ENCODE measurements around the gene CAMKK2.
"Not testable (repeated sequence)": the region's sequence is repeated elsewhere in the genome, so short reads cannot be mapped to it uniquely, and the experiment has no call there.

DNA sequence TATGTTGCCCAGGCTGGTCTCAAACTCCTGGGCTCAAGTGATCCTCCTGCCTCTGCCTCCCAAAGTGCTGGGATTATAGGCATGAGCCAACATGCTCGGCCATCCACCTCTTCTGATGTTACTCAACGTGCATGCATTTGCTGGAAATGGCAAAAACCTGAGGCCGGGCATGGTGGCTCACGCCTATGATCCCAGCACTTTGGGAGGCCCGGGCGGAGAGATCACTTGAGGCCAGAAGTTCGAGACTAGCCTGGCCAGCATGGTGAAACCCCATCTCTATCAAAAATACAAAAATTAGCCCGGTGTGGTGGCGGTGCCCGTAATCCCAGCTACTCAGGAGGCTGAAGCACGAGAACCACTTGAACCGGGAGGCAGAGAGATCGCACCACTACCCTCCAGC, 1.9 kb upstream of the CAMKK2 start:
- TF ChIP-seq, protein P1, sequence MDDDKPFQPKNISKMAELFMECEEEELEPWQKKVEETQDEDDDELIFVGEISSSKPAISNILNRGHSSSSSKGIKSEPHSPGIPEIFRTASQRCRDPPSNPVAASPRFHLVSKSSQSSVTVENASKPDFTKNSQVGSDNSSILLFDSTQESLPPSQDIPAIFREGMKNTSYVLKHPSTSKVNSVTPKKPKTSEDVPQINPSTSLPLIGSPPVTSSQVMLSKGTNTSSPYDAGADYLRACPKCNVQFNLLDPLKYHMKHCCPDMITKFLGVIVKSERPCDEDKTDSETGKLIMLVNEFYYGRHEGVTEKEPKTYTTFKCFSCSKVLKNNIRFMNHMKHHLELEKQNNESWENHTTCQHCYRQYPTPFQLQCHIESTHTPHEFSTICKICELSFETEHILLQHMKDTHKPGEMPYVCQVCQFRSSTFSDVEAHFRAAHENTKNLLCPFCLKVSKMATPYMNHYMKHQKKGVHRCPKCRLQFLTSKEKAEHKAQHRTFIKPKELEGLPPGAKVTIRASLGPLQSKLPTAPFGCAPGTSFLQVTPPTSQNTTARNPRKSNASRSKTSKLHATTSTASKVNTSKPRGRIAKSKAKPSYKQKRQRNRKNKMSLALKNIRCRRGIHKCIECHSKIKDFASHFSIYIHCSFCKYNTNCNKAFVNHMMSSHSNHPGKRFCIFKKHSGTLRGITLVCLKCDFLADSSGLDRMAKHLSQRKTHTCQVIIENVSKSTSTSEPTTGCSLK (tag by site-specific recombination; IDR thresholded peaks at IDR 0.05), result not testable (repeated sequence)
- not testable (repeated sequence) for TF ChIP-seq ZNF184 (tag by site-specific recombination; IDR thresholded peaks at IDR 0.05); MYNN (tag by site-specific recombination; IDR thresholded peaks at IDR 0.05; ENCODE audit: borderline replicate concordance)
- TF ChIP-seq, protein P2, sequence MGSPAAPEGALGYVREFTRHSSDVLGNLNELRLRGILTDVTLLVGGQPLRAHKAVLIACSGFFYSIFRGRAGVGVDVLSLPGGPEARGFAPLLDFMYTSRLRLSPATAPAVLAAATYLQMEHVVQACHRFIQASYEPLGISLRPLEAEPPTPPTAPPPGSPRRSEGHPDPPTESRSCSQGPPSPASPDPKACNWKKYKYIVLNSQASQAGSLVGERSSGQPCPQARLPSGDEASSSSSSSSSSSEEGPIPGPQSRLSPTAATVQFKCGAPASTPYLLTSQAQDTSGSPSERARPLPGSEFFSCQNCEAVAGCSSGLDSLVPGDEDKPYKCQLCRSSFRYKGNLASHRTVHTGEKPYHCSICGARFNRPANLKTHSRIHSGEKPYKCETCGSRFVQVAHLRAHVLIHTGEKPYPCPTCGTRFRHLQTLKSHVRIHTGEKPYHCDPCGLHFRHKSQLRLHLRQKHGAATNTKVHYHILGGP (tag by site-specific recombination; IDR thresholded peaks at IDR 0.05), result not testable (repeated sequence)
- TF ChIP-seq, protein P3, sequence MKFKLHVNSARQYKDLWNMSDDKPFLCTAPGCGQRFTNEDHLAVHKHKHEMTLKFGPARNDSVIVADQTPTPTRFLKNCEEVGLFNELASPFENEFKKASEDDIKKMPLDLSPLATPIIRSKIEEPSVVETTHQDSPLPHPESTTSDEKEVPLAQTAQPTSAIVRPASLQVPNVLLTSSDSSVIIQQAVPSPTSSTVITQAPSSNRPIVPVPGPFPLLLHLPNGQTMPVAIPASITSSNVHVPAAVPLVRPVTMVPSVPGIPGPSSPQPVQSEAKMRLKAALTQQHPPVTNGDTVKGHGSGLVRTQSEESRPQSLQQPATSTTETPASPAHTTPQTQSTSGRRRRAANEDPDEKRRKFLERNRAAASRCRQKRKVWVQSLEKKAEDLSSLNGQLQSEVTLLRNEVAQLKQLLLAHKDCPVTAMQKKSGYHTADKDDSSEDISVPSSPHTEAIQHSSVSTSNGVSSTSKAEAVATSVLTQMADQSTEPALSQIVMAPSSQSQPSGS (tag by site-specific recombination; IDR thresholded peaks at IDR 0.05; ENCODE audit: low read depth), result not testable (repeated sequence)
- TF ChIP-seq, protein P4, sequence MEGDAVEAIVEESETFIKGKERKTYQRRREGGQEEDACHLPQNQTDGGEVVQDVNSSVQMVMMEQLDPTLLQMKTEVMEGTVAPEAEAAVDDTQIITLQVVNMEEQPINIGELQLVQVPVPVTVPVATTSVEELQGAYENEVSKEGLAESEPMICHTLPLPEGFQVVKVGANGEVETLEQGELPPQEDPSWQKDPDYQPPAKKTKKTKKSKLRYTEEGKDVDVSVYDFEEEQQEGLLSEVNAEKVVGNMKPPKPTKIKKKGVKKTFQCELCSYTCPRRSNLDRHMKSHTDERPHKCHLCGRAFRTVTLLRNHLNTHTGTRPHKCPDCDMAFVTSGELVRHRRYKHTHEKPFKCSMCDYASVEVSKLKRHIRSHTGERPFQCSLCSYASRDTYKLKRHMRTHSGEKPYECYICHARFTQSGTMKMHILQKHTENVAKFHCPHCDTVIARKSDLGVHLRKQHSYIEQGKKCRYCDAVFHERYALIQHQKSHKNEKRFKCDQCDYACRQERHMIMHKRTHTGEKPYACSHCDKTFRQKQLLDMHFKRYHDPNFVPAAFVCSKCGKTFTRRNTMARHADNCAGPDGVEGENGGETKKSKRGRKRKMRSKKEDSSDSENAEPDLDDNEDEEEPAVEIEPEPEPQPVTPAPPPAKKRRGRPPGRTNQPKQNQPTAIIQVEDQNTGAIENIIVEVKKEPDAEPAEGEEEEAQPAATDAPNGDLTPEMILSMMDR (tag by site-specific recombination; IDR thresholded peaks at IDR 0.05), result not testable (repeated sequence)
- TF ChIP-seq, protein P5, sequence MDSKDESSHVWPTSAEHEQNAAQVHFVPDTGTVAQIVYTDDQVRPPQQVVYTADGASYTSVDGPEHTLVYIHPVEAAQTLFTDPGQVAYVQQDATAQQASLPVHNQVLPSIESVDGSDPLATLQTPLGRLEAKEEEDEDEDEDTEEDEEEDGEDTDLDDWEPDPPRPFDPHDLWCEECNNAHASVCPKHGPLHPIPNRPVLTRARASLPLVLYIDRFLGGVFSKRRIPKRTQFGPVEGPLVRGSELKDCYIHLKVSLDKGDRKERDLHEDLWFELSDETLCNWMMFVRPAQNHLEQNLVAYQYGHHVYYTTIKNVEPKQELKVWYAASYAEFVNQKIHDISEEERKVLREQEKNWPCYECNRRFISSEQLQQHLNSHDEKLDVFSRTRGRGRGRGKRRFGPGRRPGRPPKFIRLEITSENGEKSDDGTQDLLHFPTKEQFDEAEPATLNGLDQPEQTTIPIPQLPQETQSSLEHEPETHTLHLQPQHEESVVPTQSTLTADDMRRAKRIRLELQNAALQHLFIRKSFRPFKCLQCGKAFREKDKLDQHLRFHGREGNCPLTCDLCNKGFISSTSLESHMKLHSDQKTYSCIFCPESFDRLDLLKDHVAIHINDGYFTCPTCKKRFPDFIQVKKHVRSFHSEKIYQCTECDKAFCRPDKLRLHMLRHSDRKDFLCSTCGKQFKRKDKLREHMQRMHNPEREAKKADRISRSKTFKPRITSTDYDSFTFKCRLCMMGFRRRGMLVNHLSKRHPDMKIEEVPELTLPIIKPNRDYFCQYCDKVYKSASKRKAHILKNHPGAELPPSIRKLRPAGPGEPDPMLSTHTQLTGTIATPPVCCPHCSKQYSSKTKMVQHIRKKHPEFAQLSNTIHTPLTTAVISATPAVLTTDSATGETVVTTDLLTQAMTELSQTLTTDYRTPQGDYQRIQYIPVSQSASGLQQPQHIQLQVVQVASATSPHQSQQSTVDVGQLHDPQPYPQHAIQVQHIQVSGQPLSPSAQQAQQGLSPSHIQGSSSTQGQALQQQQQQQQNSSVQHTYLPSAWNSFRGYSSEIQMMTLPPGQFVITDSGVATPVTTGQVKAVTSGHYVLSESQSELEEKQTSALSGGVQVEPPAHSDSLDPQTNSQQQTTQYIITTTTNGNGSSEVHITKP (tag by site-specific recombination; IDR thresholded peaks at IDR 0.05), result not testable (repeated sequence)
